HL-60 (cell line): ENCODE data around the gene NBPF12.
A peak's percentile ranks its signal among the peaks of the same experiment; 100 is the strongest.
"Not testable (repeated sequence)": the region's sequence is repeated elsewhere in the genome, so short reads cannot be mapped to it uniquely, and the experiment has no call there.

Experiments
- DNase-seq, 2 experiments: peaks; one replicate each; pipeline ENCODE4 v3.0.0-alpha.2; 2010 to 2020; ENCODE audit warnings: low read depth in 1 of 2, low spot score in 1 of 2
- H3K27ac ChIP-seq: fragments of 250-450 bp; sonication (Bioruptor Pico); replicated peaks from 2 replicates; pipeline ENCODE4 v1.5.1; 2020; ENCODE audit warnings: mild to moderate bottlenecking, moderate library complexity
- H3K27me3 ChIP-seq: fragments of 250-450 bp; sonication (Bioruptor Pico); 2 replicates; pipeline ENCODE4 v1.5.1; 2021; ENCODE audit warnings: mild to moderate bottlenecking, moderate library complexity; ENCODE audit not compliant: insufficient read depth, poor library complexity, severe bottlenecking
- H3K4me3 ChIP-seq: replicated peaks from 2 replicates; pipeline ENCODE4 v1.5.1; 2011; ENCODE audit warnings: mild to moderate bottlenecking, control low read depth, low read length; ENCODE audit not compliant: insufficient read depth
- SPI1 ChIP-seq: IDR thresholded peaks from 2 replicates; pipeline ENCODE4 v1.6.1; 2012; ENCODE audit warnings: low read depth, mild to moderate bottlenecking, borderline replicate concordance

Gene NBPF12

GRCh38 chr1:146937462-146937861 is 662 bp upstream of the NBPF12 start:
- not testable (repeated sequence) for H3K27ac ChIP-seq, H3K4me3 ChIP-seq, H3K27me3 ChIP-seq
- DNase-seq = peak in 1 of 2 experiments; percentile 23
- TF ChIP-seq SPI1 = peak; percentile 40; the same call in 1 of the 2 replicates

GRCh38 chr1:146938927-146939786 is 1.0 kb downstream of the NBPF12 start:
- peak overlapping the region; percentile 68; the same call in 1 of the 2 replicates for H3K27ac ChIP-seq
- not testable (repeated sequence) for H3K27me3 ChIP-seq
- DNase-seq = peak in 1 of 2 experiments; percentile 18
- H3K4me3 ChIP-seq = peak overlapping the region; percentile 56

GRCh38 chr1:146940293-146940692 is 2.2 kb downstream of the NBPF12 start:
- DNase-seq, H3K27ac ChIP-seq, H3K27me3 ChIP-seq, H3K4me3 ChIP-seq: not testable (repeated sequence)

- not testable (repeated sequence) for H3K27me3 ChIP-seq, H3K27ac ChIP-seq, H3K4me3 ChIP-seq, DNase-seq
Observed at GRCh38 chr1:146943342-146943886, 5.3 kb downstream of the NBPF12 start.

- not testable (repeated sequence) for H3K27ac ChIP-seq, DNase-seq, H3K4me3 ChIP-seq
Observed at GRCh38 chr1:146948127-146948526, 10.0 kb downstream of the NBPF12 start.

GRCh38 chr1:146964340-146964739 is 26.2 kb downstream of the NBPF12 start:
- H3K4me3 ChIP-seq, H3K27me3 ChIP-seq, H3K27ac ChIP-seq, DNase-seq: not testable (repeated sequence)

More at GRCh38 chr1:146948127-146948526, 10.0 kb downstream of the NBPF12 start:
- not testable (repeated sequence) for H3K27me3 ChIP-seq

- H3K4me3 ChIP-seq, H3K27me3 ChIP-seq, H3K27ac ChIP-seq, DNase-seq: not testable (repeated sequence)
Observed at GRCh38 chr1:146966351-146966750, 28.2 kb downstream of the NBPF12 start.

- not testable (repeated sequence) for DNase-seq, H3K27me3 ChIP-seq, H3K27ac ChIP-seq, H3K4me3 ChIP-seq
Observed at GRCh38 chr1:146970656-146971055, 32.5 kb downstream of the NBPF12 start.

- not testable (repeated sequence) for H3K4me3 ChIP-seq, H3K27me3 ChIP-seq, DNase-seq, H3K27ac ChIP-seq
Observed at GRCh38 chr1:146972681-146973080, 34.6 kb downstream of the NBPF12 start.

GRCh38 chr1:146985855-146986254 is 47.7 kb downstream of the NBPF12 start:
- H3K27me3 ChIP-seq, DNase-seq, H3K27ac ChIP-seq, H3K4me3 ChIP-seq: not testable (repeated sequence)

- H3K27me3 ChIP-seq, H3K4me3 ChIP-seq, H3K27ac ChIP-seq, DNase-seq: not testable (repeated sequence)
Observed at GRCh38 chr1:146986450-146986849, 48.3 kb downstream of the NBPF12 start.

GRCh38 chr1:146987502-146987901 is 49.4 kb downstream of the NBPF12 start:
- not testable (repeated sequence) for H3K27me3 ChIP-seq, DNase-seq, H3K27ac ChIP-seq, H3K4me3 ChIP-seq

GRCh38 chr1:146989455-146989854 is 51.3 kb downstream of the NBPF12 start:
- H3K27ac ChIP-seq, H3K27me3 ChIP-seq, DNase-seq, H3K4me3 ChIP-seq: not testable (repeated sequence)

- H3K27ac ChIP-seq, DNase-seq: not testable (repeated sequence)
Observed at GRCh38 chr1:147008495-147008894, 70.4 kb downstream of the NBPF12 start.

GRCh38 chr1:147026975-147027374 is 88.9 kb downstream of the NBPF12 start:
- H3K27me3 ChIP-seq, H3K4me3 ChIP-seq, DNase-seq, H3K27ac ChIP-seq: not testable (repeated sequence)

More at GRCh38 chr1:147008495-147008894, 70.4 kb downstream of the NBPF12 start:
- H3K27me3 ChIP-seq, H3K4me3 ChIP-seq: not testable (repeated sequence)
